Retinal pigment epithelial cell (primary cell): ENCODE measurements around the gene HRAS.
"Not testable (repeated sequence)": the region's sequence is repeated elsewhere in the genome, so short reads cannot be mapped to it uniquely, and the experiment has no call there.

Source experiments
- DNase-seq: peaks from one replicate; pipeline ENCODE4 v3.0.0-alpha.2; 2010; ENCODE audit warnings: low read depth
- H3K4me3 ChIP-seq: 2 replicates; pipeline ENCODE4 v1.5.1; 2011; ENCODE audit warnings: mild to moderate bottlenecking, low read length, control low read depth, moderate library complexity
- CTCF ChIP-seq: conservative IDR thresholded peaks from 2 replicates; pipeline ENCODE4 v1.5.1; 2011; ENCODE audit warnings: low read depth, low read length, control low read depth, inconsistent platforms

The HRAS gene

GRCh38 chr11:577611-577894, 42.2 kb upstream of the HRAS start:
- no peak for DNase-seq
- peak overlapping the region; percentile 92 for H3K4me3 ChIP-seq
- no peak for TF ChIP-seq CTCF

- no peak for TF ChIP-seq CTCF
- DNase-seq = no peak
- H3K4me3 ChIP-seq = peak overlapping the region; percentile 92
Observed at GRCh38 chr11:576811-577610, 41.6 kb upstream of the HRAS start.

- TF ChIP-seq CTCF = no peak
- DNase-seq = peak; percentile 68
- H3K4me3 ChIP-seq = peak within 1 kb of the TSS; percentile 92
Observed at GRCh38 chr11:575996-576768, 40.8 kb upstream of the HRAS start, which contains the start of gene PHRF1. TSS of gene PHRF1 (plus strand) at chr11:576470. CDS start at chr11:581513, 5,043 bp downstream.

- DNase-seq = no peak
- H3K4me3 ChIP-seq = peak overlapping the region; percentile 49
- TF ChIP-seq CTCF = no peak
Observed at GRCh38 chr11:575313-575995, 40.1 kb upstream of the HRAS start.

GRCh38 chr11:574632-575312, 39.4 kb upstream of the HRAS start:
- no peak for DNase-seq
- H3K4me3 ChIP-seq = peak overlapping the region; percentile 49
- no peak for TF ChIP-seq CTCF

GRCh38 chr11:574031-574570, 38.7 kb upstream of the HRAS start:
- not testable (repeated sequence) for DNase-seq, H3K4me3 ChIP-seq
